HG03175 (cell line): ENCODE results near the gene FBXO33.
"Not testable (repeated sequence)": the region's sequence is repeated elsewhere in the genome, so short reads cannot be mapped to it uniquely, and the experiment has no call there.

Source experiments
- ATAC-seq: cut with Tn5 transposase; IDR thresholded peaks from one replicate; pipeline ENCODE4 v1.9.1; 2021; ENCODE audit warnings: mild to moderate bottlenecking, moderate library complexity; ENCODE audit not compliant: unreplicated experiment

FBXO33 gene

DNA sequence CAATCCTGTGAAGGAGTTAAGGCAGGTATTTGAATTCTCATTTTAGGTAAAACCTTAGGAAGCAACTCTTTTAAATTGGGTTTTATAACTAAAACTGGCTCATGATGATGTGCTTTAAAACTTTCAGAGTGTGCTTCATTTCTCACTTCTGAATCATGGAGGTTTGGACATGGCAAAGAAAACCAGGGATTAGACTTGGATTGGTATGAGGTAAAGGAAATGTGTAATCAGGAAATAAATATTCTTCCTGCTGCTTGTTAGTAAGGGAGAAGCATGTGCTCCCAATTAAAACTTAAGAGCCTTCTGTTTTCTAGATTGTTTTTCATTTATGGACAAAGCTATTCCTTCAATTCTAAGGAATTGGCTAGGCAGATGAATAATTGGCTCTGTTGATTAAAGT is 57.4 kb downstream of the FBXO33 start:
- no peak for ATAC-seq

DNA sequence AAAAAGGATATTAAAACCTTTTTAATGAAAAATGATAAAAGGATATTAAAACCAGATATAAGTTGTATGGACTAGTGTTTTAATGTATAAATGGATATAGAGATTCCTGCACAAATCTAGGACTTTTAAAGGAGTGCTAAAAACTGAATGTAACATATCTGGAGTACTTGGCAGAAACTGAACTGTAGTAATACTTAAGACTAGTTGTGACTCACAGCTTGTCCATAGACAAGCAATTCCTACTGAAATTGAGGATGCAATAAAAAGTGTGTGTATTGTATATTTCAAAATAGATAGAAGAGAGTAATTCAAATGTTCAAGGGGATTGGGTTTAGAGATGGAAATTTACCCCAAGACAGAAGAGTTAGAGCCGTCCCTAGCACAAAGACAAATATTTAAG is 59.6 kb downstream of the FBXO33 start:
- ATAC-seq = no peak

DNA sequence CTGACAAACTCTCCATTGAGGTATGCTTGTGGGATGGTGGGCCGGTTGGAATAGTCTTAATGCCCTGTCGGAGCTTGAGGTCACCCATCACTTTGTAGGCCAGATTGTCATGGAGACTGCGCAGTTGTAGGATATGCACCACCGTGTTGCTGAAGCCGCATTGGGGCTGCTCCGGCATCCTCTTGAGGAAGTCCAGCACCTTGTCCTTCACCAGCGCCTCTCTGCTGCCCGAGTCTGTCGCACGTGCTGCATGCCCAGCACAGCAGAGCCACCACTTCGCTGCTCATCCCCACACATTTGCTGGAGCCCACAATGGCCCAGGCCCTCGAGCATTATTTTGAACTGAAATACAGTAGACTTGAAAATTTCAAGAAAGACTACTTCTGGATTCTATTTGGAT is 61.8 kb downstream of the FBXO33 start:
- ATAC-seq = no peak

DNA sequence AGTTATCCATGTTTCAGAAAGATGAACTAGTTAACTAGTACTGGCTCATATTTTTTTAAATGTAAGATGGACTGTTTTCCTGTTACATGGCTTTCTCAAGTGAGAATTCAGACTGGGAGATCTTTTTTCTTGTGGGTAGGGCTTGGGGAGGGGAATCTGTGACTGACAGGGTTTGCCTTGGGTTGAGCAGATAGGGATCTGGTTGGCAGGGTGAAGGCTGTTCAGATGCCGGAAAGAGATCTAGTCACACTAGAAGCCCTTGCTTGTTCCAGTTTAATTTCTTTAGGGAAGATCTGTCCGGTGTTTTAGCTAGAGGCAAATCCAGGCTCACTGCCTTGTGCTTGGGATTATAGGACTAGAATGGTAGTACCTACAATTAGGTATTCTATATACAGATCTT is 63.2 kb downstream of the FBXO33 start:
- ATAC-seq = no peak

DNA sequence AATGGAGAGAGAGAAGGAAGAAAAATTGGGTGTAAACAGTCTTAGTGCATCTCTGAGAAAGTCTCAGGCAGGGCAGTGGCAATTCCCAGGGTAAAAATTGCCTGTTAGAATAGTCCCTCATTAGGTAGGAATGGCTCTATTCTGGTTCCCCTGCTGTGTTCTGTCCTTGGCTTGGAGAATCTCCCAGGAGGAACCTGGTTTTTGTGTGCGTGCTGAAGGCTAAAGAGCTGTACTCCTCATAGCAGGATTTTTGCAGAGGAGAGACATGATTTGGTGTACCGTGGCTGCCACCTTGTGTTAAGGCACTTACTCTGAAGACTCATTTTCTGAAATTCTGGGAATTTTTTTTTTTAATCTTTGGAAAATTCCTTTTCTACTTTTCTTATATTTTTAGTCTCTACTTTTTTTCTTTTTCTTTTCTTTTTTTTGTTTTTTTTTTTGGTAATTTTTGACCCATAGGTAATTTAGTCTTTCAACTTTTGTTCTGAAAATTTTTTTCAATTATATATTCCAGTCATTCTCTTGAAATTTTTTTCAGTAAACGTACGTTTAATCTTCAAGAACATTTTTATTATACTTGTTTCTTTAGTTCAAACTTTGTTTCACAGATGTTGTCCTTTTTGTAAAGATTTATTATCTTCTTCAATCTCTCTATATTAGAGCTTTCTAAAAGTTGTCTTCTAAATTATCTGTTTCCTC is 63.8 kb downstream of the FBXO33 start:
- no peak for ATAC-seq

DNA sequence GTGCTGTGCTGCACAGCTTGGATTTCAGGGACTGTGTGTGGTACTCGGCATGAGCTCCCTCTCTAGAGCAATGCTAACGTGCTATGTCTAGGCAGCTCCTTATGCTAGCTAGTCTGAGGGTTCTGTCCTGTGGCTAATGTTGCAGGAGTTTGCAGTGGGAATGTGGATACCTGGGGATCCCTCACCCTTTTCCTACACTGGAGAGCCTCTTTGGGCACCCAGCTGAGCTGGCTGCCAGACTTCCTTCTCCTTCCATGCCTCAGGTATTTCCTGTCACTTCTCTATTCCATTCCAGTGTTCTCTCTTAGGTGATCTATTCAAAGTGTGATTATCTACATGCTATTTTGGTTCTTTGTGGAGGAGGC is 64.9 kb downstream of the FBXO33 start:
- ATAC-seq = no peak

DNA sequence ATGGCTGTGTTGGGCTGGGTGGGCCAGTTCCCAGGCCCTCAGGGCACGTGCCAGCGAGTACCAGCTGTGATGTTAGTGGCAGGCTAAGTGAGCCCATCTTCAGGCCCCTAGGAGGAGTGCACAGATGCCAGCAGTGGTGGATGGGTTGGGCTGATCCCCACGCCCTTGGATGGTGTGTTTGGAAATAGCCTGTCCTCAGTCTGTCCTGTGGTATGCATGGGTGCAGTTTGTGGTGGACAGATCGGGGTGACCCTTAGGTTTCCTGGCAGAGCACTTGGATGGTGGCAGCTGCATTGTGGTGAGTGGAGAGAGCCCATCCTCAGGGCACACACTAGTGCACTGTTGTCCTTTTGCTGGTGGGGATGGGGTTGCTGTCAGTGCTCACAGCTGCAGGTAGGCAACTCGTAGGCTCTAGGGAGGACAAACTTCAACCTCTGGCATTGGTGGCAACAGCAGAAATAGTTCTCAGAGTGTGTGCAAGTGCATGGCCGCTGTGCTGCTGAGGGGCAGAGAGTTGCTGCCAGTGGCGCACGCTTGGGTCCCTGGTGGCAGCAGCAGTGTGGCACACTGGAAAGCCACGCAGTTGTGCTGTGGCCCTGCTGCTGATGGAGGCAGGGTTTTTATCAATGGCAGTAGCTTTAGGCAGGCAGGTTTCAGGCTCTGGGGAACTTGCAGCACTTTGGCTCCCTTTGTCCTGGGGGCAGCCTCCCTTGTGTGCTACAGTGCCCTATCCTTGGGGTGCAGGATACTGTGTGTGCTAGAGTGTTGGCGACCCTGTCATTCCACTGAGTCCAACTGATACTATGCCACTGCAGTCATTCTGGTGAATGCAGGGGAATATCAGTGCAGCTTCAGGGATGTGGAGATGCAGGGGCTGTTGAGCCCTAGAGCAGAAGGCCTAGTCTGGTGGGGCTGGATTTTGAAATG is 65.5 kb downstream of the FBXO33 start:
- ATAC-seq = no peak

DNA sequence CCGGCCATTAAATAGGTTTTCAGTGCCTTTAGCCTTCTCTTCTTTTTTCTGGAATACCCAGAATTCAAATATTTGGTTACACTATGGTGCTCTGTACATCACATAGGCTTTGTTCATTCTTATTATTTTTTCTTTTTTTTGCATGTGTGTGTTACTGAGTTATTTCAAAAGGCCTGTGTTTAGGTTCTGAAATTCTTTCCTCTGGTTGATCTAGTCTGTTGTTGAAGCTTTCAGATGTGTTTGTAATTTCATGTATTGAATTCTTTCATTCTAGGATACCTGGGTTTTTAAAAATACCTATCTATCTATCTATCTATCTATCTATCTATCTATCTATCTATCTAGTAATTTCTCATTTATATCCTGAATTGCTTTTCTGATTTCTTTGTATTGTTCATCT is 66.9 kb downstream of the FBXO33 start:
- ATAC-seq = no peak

DNA sequence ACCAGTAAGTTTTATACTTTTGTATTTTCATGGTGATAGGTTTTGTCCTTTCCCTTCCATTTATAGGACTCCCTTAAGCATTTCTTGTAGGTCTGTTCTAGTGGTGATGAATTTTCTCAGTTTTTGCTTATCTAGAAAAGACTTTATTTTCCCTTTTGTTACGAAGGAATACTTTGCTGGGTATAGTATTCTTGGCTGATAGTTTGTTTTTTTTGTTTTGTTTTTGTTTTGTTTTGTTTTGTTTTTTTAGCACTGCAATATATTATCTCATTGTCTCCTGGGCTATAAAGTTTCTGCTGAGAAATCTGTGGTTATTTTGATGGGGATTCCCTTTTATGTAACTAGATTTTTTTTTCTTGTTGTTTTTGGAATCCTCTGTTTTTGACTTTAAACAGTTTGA is 67.7 kb downstream of the FBXO33 start:
- no peak for ATAC-seq

DNA sequence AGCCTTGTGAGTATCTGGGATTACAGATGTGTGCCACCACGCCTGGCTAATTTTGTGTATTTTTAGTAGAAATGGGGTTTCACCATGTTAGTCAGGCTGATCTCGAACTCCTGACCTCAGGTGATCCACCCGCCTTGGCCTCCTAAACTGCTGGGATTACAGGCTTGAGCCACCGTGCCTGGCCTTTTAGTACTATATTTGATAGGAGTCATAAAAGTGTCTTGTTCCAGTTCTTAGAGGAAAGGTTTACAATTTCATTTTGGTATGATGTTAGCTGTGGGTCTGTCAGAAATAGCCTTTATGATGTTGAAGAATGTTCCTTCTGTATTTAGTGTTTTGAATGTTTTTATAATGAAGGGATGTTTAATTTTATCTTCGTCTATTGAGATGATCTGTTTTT is 70.7 kb downstream of the FBXO33 start:
- not testable (repeated sequence) for ATAC-seq

DNA sequence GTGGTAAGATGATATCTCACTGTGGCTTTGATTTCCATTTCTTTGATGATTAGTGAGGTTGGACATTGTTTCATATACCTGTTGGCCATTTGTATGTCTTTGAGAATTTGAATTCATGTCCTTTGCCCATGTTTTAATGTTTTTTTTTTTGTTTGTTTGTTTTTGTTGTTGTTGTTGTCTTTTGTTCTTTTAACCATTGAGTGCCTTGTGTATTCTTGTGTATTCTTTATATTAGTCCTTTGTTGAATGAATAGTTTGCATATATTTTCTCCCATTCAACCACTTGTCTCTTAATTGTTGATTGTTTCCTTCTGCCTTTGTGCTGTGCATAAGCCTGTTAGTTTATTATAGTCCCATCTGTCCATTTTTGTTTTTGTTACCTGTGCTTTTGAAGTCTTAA is 71.9 kb downstream of the FBXO33 start:
- ATAC-seq = no peak

DNA sequence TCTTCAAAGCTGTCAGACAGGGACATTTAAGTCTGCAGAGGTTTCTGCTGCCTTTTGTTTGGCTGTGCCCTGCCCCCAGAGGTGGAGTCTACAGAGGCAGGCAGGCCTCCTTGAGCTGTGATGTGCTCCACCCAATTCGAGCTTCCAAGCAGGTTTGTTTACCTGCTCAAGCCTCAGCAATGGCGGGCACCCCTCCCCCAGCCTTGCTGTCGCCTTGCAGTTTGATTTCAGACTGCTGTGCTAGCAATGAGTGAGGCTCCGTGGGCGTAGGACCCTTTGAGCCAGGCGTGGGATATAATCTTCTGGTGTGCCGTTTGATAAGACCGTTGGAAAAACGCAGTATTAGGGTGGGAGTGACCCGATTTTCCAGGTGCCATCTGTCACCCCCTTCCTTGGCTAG is 73.2 kb downstream of the FBXO33 start:
- ATAC-seq = not testable (repeated sequence)

DNA sequence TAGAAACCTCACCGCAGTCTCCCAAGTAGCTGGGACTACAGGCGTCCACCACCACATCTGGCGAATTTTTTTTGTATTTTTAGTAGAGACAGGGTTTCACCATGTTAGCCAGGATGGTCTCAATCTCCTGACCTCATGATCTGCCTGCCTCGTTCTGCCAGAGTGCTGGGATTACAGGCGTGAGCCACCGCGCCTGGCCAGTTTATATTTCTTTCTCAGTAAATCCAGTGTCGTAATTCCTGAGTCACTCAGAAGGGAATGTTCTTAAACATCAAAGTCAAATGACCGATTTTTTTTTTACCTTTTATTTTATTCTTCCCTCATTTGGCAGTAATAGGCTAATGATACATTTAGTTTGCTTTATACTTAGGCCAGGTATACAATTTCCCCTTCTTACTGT is 80.5 kb downstream of the FBXO33 start:
- ATAC-seq = no peak

DNA sequence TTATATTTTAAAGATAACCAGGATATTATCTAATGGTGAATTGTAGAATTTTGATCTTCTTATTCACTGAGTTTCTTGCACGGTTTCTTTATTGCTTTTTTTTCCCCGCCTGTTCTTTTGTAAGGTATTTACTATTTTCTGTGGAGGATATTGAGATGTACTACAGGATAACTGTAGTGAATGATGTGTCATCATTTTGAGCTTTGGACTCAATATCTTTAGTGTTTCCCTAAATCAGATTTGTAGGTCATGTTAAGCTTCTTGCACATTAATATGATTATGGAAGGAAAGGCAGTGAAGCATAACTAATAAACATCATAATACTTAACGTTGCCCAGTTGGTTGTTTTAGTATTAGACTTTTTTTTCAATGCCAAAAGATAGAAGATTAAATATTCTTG is 81.4 kb downstream of the FBXO33 start:
- no peak for ATAC-seq
